Smooth muscle cell (in vitro differentiated cells): ENCODE measurements around the gene KRT85. TPM values are rescaled to one million over a fixed set of nuclear protein-coding genes. Genes with fewer than 3 reads are reported as not detected.

ENCODE experiments used
- DNase-seq: peaks from one replicate; lab custom pipeline; 2025; ENCODE audit not compliant: unreplicated experiment; lab: John Stamatoyannopoulos, UW
- H2AFZ ChIP-seq: fragments of 200-600 bp; sonication (generic); 2 replicates; pipeline ENCODE4 v1.6.0; 2016; ENCODE audit warnings: antibody characterized with exemption, low read depth, mild to moderate bottlenecking
- H3F3A ChIP-seq: fragments of 200-600 bp; sonication (generic); 2 replicates; pipeline ENCODE4 v1.6.0; 2017; ENCODE audit warnings: antibody characterized with exemption, low read depth
- H3K27ac ChIP-seq: fragments of 200-600 bp; sonication (generic); 2 replicates; pipeline ENCODE4 v1.5.1; 2016; ENCODE audit warnings: low read depth, mild to moderate bottlenecking
- H3K27me3 ChIP-seq: fragments of 200-600 bp; sonication (generic); 2 replicates; pipeline ENCODE4 v1.6.1; 2016; ENCODE audit warnings: low read depth, mild to moderate bottlenecking
- H3K36me3 ChIP-seq: fragments of 200-600 bp; sonication (generic); 2 replicates; pipeline ENCODE4 v1.5.1; 2016; ENCODE audit warnings: low read depth
- H3K4me1 ChIP-seq: fragments of 200-600 bp; sonication (generic); 2 replicates; pipeline ENCODE4 v1.5.1; 2016; ENCODE audit warnings: low read depth
- H3K4me2 ChIP-seq: fragments of 200-600 bp; sonication (generic); 2 replicates; pipeline ENCODE4 v1.6.0; 2016; ENCODE audit warnings: mild to moderate bottlenecking
- H3K4me3 ChIP-seq: fragments of 200-600 bp; sonication (generic); 2 replicates; pipeline ENCODE4 v1.5.1; 2016; ENCODE audit warnings: mild to moderate bottlenecking
- H3K79me2 ChIP-seq: fragments of 200-600 bp; sonication (generic); 2 replicates; pipeline ENCODE4 v1.6.0; 2016; ENCODE audit warnings: low read depth, mild to moderate bottlenecking
- H3K9ac ChIP-seq: fragments of 200-600 bp; sonication (generic); 2 replicates; pipeline ENCODE4 v1.6.0; 2016; ENCODE audit warnings: low read depth
- H3K9me3 ChIP-seq: fragments of 200-600 bp; sonication (generic); replicated peaks from 2 replicates; pipeline ENCODE4 v1.5.1; 2016; ENCODE audit warnings: low read depth
- H4K20me1 ChIP-seq: fragments of 200-600 bp; sonication (generic); 2 replicates; pipeline ENCODE4 v1.6.0; 2016; ENCODE audit warnings: low read depth
- WGBS: methylation state at CpG from one replicate; pipeline ENCODE4 v1.1.7; 2016; ENCODE audit warnings: low lambda C conversion rate; 5-methylcytosine and 5-hydroxymethylcytosine counted together
- polyA plus RNA-seq: library from polyadenylated mRNA; unstranded; fragments of >200 nt; fragmentation: Nextera tagmentation; extraction: Ambion mirVana; gene quantifications from 2 replicates; pipeline ENCODE4 v1.2.1, GENCODE V29; 2016
- total RNA-seq: library from RNA; depleted of rRNA; stranded (reverse); fragments of >200 nt; gene quantifications from 2 replicates; pipeline ENCODE4 v1.2.3, GENCODE V29; 2014
- TF ChIP-seq, protein P1 (sequence below): fragments of 200-600 bp; sonication (generic); IDR thresholded peaks from 2 replicates; pipeline ENCODE4 v1.5.1; 2017; ENCODE audit warnings: borderline replicate concordance, mild to moderate bottlenecking, antibody characterized with exemption; ENCODE audit not compliant: insufficient read depth, poor library complexity, severe bottlenecking

Gene KRT85
- total and polyA plus RNA-seq, 2 experiments from 2014 or later = not detected

DNA sequence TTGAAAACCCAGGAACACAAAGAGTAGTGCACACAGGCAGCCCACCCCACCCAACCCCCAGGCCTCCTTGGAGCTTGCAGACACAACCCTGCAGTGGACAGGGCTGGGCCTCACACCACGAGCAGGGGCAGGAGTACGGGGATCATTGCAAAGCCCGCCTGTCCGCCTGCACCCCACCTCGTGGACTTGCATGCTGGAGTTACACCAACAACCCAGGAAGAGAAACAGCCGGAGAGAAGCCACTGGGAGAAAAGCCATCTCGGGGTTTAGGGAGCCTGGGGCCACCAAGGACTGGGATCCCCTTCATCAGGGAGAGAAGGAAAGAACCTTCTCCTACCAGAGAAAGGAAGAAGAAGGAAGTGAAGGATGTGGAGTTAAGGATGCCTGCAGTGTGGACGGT, 10.0 kb upstream of the KRT85 start:
- Histone ChIP-seq H3F3A (no peaks in the 10 kb centered on the region), H3K27me3 (no peaks in the 10 kb centered on the region), H3K36me3 (no peaks in the 10 kb centered on the region), H3K9me3 (peaks cover 4% of the 10 kb centered on the region), H3K4me3 (no peak overlapping the region), H3K27ac (no peak overlapping the region), H4K20me1 (no peaks in the 10 kb centered on the region), H3K4me1 (no peaks in the 10 kb centered on the region), H3K4me2 (no peak overlapping the region), H2AFZ (no peak overlapping the region), H3K79me2 (no peaks in the 10 kb centered on the region), H3K9ac (no peak overlapping the region)
- WGBS = 88% methylated on average over 8 of the region's 8 CpGs
- no peak for DNase-seq
- TF ChIP-seq, protein P1, sequence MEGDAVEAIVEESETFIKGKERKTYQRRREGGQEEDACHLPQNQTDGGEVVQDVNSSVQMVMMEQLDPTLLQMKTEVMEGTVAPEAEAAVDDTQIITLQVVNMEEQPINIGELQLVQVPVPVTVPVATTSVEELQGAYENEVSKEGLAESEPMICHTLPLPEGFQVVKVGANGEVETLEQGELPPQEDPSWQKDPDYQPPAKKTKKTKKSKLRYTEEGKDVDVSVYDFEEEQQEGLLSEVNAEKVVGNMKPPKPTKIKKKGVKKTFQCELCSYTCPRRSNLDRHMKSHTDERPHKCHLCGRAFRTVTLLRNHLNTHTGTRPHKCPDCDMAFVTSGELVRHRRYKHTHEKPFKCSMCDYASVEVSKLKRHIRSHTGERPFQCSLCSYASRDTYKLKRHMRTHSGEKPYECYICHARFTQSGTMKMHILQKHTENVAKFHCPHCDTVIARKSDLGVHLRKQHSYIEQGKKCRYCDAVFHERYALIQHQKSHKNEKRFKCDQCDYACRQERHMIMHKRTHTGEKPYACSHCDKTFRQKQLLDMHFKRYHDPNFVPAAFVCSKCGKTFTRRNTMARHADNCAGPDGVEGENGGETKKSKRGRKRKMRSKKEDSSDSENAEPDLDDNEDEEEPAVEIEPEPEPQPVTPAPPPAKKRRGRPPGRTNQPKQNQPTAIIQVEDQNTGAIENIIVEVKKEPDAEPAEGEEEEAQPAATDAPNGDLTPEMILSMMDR = no peak

DNA sequence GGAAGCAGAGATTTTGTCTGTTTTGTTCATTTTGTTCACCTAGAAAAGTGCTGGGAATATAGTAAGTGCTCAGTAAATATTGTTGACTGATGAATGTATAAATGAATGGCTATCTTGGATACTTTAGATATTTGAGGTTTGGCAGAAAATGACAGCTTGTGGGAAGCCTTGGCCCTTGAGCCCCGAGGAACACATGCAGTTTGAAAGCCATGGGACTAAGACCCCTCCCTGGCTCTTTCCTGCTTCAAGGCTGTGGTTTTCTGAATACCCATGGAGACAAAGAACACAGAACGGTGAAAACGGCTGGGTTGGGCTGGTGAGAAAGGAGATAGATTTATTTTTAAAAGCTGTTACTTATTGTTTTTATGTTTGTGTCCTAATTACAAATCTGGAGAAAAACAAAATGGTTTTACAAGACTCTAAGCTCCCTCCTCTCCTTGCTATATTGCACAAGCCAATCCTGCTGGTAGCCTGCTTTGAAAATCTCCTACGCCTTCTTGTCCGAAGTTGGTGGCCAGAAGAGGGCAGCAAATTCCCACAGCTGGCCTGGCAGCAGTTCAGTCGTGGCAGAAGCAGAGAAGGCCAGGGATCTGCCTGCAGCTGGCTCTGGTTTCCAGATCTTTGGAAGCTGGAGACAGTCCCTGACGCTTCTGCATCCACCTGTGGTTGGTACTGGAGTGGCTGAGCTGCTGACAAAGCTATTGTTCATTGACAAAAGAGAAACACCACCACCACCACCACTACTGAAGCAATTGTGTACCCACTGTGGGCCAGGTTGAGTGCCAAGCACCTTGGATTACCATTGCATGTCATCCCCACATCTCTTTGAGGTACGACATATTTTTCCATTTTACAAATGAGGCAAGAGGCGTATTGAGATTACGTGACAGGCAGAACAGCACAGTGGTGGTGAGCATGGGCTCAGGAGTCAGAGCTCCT, 5.2 kb upstream of the KRT85 start:
- WGBS = 32% methylated on average over 10 of the region's 10 CpGs
- Histone ChIP-seq H4K20me1 (no peaks in the 10 kb centered on the region), H3K27me3 (peaks cover 24% of the 10 kb centered on the region), H3F3A (no peaks in the 10 kb centered on the region), H3K27ac (no peak overlapping the region), H3K4me2 (no peak overlapping the region), H3K36me3 (no peaks in the 10 kb centered on the region), H3K4me1 (no peaks in the 10 kb centered on the region), H2AFZ (no peak overlapping the region), H3K9me3 (peaks cover 4% of the 10 kb centered on the region), H3K9ac (no peak overlapping the region), H3K4me3 (no peak overlapping the region), H3K79me2 (no peaks in the 10 kb centered on the region)
- peak; percentile 31 for DNase-seq
- TF ChIP-seq, protein P1 = peak; percentile 85

DNA sequence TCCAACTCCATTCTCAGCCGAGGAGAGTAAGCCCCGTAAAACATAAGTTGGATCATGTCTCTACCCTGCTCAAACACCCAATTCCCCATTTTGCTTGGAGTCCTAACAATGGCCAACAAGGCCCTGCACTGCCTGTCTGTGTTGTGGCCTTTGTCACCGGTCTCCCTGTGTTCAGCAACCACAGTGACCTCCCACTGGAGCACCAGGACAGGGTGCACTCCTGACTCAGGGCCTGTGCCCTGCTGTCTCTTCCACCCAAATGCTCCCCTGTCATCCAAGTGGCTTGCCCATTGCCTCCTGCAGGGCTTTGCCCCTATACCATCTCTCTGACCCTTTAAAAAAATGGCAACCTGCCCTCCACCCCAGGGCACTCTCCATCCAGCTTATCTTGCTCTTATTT, 4.4 kb upstream of the KRT85 start:
- no peak overlapping the region for H3K9ac ChIP-seq
- no peak overlapping the region for H2AFZ ChIP-seq
- no peak overlapping the region for H3K27ac ChIP-seq

More for the DNA sequence above, 4.4 kb upstream of the KRT85 start:
- peaks cover 28% of the 10 kb centered on the region for H3K27me3 ChIP-seq
- no peak overlapping the region for H3K4me3 ChIP-seq
- no peaks in the 10 kb centered on the region for H3F3A ChIP-seq
- no peaks in the 10 kb centered on the region for H4K20me1 ChIP-seq
- WGBS = 86% methylated on average over 3 of the region's 3 CpGs
- H3K4me2 ChIP-seq = no peak overlapping the region
- TF ChIP-seq, protein P1 = no peak
- H3K9me3 ChIP-seq = peaks cover 4% of the 10 kb centered on the region
- H3K4me1 ChIP-seq = no peaks in the 10 kb centered on the region
- DNase-seq = no peak
- H3K79me2 ChIP-seq = no peaks in the 10 kb centered on the region
- H3K36me3 ChIP-seq = no peaks in the 10 kb centered on the region
